Measurements from ENCODE around the gene HIVEP2. TPM values are rescaled to one million over a fixed set of nuclear protein-coding genes. Genes with fewer than 3 reads are reported as not detected.

Gene HIVEP2
- total and polyA plus RNA-seq, 2 of the 4 experiments (the other 2 are of a cell fraction), result 4.3 to 11.3 TPM

DNA sequence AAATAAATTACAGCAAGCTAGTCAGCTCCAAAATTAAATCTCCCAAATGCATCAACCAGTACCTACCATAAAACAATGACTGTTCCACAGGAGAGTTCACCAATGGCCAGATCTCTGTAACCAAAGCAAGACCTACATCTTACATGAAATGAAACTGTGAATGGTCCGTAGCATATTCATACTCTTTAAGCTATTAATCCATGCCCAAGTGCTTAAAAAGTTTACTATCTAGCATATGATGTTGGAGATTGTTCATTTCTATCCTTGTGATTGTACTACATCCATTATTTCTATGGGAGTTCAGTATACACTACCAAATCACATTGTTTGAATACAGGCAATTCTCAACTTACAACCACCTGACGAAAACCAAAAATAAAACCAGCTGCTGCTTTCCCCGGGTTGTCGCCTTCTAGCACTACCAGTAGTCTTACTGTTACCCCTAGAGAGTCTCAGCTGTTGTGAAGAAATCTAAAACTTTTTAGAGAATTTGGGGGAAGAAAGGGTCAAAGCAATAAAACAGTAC, 38.0 kb downstream of the HIVEP2 start:
- intact Hi-C loops (cut with micrococcal nuclease), result no loop called here
- ChIA-PET CTCF (no interaction called here), POLR2A (ENCODE audit: unreplicated experiment) (no interaction called here)

More for the DNA sequence above, 38.0 kb downstream of the HIVEP2 start:
- no peaks in the 10 kb centered on the region for H4K20me1 ChIP-seq (ENCODE audit: insufficient read depth, low read length)
- no peak for TF ChIP-seq NFE2L2 (IDR thresholded peaks at IDR 0.05; ENCODE audit: low read depth, low read length)
- TF ChIP-seq FOS (IDR thresholded peaks at IDR 0.05; ENCODE audit: low read depth, low read length), result no peak
- ATAC-seq (ENCODE audit: low read depth) (no peak), DNase-seq (no peak)
- H3K4me3 ChIP-seq (ENCODE audit: insufficient read depth, low read depth, low read length), result no peak overlapping the region
- H2BK5ac ChIP-seq (ENCODE audit: low read depth, low read length, poor library complexity, severe bottlenecking), result no peak overlapping the region
- H4K91ac ChIP-seq (ENCODE audit: insufficient read depth, low read depth, low read length), result no peak overlapping the region
- dilution Hi-C loops (cut with HindIII; ENCODE audit: low sequenced_read_pairs, unreplicated experiment) (no loop called here), in situ Hi-C loops (cut with MboI; ENCODE audit: low sequenced_read_pairs) (no loop called here)
- no peak overlapping the region for H2BK20ac ChIP-seq (ENCODE audit: low read depth, low read length)
- no peak overlapping the region for H2BK15ac ChIP-seq (ENCODE audit: low read depth, low read length)
- H3K9me1 ChIP-seq (ENCODE audit: insufficient read depth, low read length), result peaks cover 5% of the 10 kb centered on the region; the same call in 1 of the 2 replicates
- H3K79me1 ChIP-seq (ENCODE audit: low read depth in 1 of 2, low read length in 2 of 2), result peaks cover 9 to 41% of the 10 kb centered on the region in 2 experiments
- H3K4me2 ChIP-seq (ENCODE audit: low read depth, low read length), result no peak overlapping the region
- H2AFZ ChIP-seq (replicated peaks; ENCODE audit: low read length, poor library complexity), result no peak overlapping the region
- no peak overlapping the region for H2AK9ac ChIP-seq (replicated peaks; ENCODE audit: low read depth, low read length, poor library complexity)
- H2BK120ac ChIP-seq (ENCODE audit: low read depth, low read length), result no peak overlapping the region
- no peaks in the 10 kb centered on the region for H3K27me3 ChIP-seq (ENCODE audit: control insufficient read depth, insufficient read depth, low read length)
- H3K56ac ChIP-seq (ENCODE audit: extremely low read depth, insufficient read depth, low read length), result no peak overlapping the region
- WGBS, 2 experiments (ENCODE audit: extremely low coverage in 2 of 2, insufficient read length in 1 of 2), result no CpG with 5 or more reads among the region's 4 CpGs
- no peak overlapping the region for H4K8ac ChIP-seq (ENCODE audit: low read depth in 2 of 2, low read length in 2 of 2)
- H3K36me3 ChIP-seq (ENCODE audit: control insufficient read depth, insufficient read depth, low read length), result no peaks in the 10 kb centered on the region
- H4K5ac ChIP-seq (ENCODE audit: low read depth, low read length), result no peak overlapping the region
- H3K18ac ChIP-seq (ENCODE audit: low read depth, low read length), result no peak overlapping the region
- H3K14ac ChIP-seq (replicated peaks; ENCODE audit: low read depth, low read length), result 0 out of 2 replicates have a peak overlapping the region, but pooled peaks have one; percentile 24
- no TSS peak for BruUV-seq (replicated peaks)
- peaks cover 2% of the 10 kb centered on the region for H3K4me1 ChIP-seq (ENCODE audit: control insufficient read depth, insufficient read depth, low read length)
- no peak overlapping the region for H3K9ac ChIP-seq (ENCODE audit: low read depth, low read length)
- H3K4ac ChIP-seq (ENCODE audit: low read depth, low read length), result no peak overlapping the region
- H3K23ac ChIP-seq (ENCODE audit: low read depth, low read length), result no peak overlapping the region
- H2AK5ac ChIP-seq (ENCODE audit: low read depth, low read length), result no peak overlapping the region
- no peaks in the 10 kb centered on the region for H3K9me3 ChIP-seq (ENCODE audit: control insufficient read depth, insufficient read depth, low read length)
- H3K27ac ChIP-seq (ENCODE audit: insufficient read depth, low read length), result no peak overlapping the region
